HG03571 (cell line): ENCODE results near the gene C1QTNF5.

Experiments
- ATAC-seq: cut with Tn5 transposase; IDR thresholded peaks from one replicate; pipeline ENCODE4 v1.9.1; 2021; ENCODE audit not compliant: unreplicated experiment

Gene C1QTNF5

GRCh38 chr11:119359365-119360214, 18.9 kb upstream of the C1QTNF5 start:
- no peak for ATAC-seq

DNA sequence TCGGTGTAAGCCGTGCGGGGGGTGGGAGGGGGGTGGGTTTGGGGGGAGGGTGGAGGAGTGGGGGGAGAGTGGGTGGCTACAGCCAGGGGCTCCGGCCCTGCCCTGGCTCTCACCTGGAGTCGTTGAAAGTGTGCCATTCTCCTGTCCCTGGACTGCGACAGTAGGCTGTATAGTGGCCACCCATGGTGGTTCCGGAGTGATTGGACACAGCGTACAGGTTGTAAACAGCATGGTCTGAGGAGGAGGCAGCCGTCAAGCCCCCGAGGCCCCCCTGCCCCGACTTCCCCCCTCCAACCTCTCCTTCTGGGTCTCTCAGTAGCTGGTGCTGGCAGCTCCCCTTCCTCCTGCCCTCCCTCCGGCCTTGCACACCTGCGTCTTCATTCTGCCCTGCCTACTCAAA, 16.4 kb upstream of the C1QTNF5 start:
- no peak for ATAC-seq

- ATAC-seq = peak; percentile 67
Measured at GRCh38 chr11:119356349-119357031, 15.8 kb upstream of the C1QTNF5 start.

- ATAC-seq = no peak
Measured at GRCh38 chr11:119355091-119355843, 14.6 kb upstream of the C1QTNF5 start.

DNA sequence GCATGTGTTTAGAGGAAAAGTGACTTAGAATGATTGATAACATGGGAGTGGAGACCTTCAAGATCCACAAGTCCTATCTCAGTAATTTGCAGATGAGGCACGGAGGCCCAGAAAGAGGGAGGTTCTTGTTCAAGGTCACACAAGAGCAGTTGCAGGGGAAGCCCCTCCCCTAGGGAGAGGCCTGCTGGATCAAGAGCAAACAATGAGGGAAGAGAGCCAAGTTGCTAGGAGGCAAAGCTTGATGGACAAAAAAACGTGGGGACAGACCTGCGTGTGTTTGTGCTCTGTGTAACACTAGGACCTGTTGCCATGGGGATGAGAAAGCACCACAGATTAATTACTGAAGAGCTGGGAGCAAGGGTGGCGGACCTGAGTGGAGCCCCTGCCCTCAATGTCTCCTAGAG, 12.2 kb upstream of the C1QTNF5 start:
- ATAC-seq = no peak

- no peak for ATAC-seq
Measured at GRCh38 chr11:119351232-119351631, 10.5 kb upstream of the C1QTNF5 start.

DNA sequence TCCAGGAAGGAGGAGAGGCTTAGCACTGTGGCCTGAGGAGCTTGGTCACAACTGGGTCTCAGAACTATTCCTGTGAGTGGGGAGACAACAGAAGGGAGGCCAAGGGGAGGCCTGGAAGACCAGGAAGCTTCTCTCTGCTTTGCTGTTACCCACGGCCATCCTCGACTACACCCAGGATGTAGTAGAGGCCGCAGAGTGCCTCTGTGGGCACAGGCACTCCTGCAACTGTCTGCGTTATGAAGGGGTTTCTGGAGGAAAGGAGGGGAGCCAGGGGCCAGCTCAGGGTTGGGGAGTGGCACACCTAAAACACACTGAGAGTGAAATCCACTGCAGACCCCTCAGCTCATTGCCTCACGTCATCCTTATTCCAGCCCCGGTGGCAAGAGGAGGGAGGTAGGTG, 9.6 kb upstream of the C1QTNF5 start:
- ATAC-seq = no peak

GRCh38 chr11:119347940-119348605, 7.4 kb upstream of the C1QTNF5 start:
- no peak for ATAC-seq

GRCh38 chr11:119347242-119347641, 6.6 kb upstream of the C1QTNF5 start:
- no peak for ATAC-seq

DNA sequence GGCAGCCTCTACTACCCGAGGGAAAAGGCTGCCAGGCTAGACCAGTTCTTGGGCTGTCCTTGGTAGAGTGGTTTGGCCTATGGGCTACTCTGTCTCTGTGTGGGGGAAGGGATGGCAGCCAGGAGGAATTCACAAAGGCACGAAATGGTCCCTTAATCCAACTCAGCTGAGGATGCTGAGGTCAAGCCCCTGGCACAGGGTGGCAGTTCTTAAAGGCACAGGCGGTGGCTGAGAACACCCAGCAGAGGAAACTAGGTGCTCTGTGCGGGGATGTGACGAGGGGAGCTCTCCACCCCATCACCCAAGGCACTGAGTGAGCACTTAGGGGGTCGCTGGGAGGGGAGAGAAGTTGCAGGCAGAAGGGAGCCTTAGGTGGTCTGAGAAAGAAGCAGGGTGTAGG, 5.9 kb upstream of the C1QTNF5 start, which contains the start of gene MFRP:
MFRP (minus strand) TSS at position 101 of the 400 bp plus-strand sequence. CDS start 192 bp downstream, outside the sequence.
- ATAC-seq = no peak

DNA sequence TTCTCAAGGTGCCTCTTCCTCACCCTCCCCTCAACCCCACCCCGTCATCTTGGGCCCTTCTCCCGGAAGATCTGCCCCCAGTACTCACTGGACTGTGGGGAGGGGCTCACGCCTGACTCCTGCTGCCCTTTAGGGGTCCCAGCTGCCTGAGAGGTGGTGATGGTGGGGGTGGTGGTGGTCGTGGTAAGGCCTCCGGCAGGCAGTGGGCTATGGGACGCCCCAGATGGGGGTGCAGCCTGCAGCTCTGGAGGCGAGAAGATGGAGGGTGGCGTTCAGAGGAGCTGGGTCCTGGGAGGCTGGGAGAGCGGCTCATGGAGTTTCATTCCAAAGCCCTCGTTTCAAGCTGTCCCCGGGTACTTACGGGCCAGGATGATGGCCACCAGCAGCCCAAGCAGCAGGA, 5.0 kb upstream of the C1QTNF5 start:
- no peak for ATAC-seq

GRCh38 chr11:119344291-119345010, 3.8 kb upstream of the C1QTNF5 start:
- ATAC-seq = no peak

DNA sequence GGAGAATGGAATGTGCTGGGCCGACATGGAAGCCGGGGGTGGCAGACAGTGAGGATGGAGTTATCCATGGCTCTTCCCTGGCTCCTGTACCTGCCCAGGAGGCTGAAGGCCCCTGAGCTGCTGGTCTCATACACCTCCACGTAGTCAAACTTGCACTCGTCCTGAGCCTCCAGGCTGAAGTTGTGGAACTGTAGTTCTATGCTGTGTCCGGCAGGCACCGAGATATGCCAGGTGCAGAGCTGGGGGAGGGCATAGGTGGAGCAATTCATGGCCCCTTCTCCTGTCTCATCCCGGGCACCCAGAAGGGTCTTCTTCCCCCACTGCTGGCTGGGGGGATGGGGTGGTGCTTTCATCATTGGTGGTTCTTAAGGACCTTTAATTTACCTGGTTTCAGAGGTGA, 3.0 kb upstream of the C1QTNF5 start:
- ATAC-seq = no peak

DNA sequence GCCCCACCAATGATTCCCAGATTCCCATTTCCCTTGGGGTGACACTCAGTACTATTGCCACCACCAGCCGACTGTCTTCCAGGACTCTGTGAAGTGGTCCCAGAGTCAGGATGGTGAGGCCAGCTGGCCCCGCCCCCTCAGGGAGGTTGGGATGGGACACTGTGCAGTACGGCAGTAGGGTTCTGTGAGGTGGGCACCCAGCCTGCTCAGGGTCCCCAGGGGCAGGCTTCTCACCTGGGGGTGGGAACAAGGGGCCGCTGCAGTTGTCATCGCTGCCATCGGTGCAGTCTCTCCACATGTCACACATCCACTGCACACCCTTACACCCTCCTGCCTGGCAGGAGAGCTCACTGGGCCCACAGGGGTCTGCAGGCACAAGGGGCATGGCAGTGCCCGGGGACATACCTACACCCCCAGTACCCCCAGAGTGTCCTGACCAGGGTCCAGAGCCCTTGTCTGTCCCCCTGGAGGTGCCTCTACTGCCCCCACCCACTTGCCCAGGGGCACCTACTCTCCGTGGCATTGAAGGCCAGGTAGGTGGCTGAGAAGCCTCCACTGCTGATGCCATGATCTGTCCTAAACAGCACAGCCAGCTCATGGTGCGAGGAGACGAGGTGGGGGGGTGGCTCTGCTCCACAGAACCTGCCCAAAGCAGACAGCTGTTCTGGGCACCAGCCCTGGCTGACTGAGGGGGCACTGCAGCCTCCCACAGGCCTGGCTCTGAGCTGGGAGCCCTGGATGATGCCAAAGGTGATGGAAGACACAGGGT, 1.9 kb upstream of the C1QTNF5 start:
- no peak for ATAC-seq

DNA sequence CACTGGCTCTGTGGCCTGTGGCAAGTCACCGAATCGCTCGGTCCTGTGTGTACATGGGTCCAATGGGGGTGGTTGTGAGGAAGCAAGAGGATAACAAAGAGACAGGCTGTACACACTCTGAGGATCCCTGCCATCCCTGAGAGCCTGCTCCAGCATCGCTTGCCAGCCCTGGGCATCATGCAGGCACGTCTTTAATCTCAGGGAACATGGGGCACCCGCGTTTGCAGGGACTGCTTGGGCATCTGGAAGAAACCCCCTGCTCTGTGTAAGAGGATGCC, 1.3 kb upstream of the C1QTNF5 start:
- no peak for ATAC-seq

GRCh38 chr11:119341222-119342022, 739 bp upstream of the C1QTNF5 start:
- ATAC-seq = no peak

- no peak for ATAC-seq
Measured at GRCh38 chr11:119339589-119340334, 921 bp downstream of the C1QTNF5 start.

DNA sequence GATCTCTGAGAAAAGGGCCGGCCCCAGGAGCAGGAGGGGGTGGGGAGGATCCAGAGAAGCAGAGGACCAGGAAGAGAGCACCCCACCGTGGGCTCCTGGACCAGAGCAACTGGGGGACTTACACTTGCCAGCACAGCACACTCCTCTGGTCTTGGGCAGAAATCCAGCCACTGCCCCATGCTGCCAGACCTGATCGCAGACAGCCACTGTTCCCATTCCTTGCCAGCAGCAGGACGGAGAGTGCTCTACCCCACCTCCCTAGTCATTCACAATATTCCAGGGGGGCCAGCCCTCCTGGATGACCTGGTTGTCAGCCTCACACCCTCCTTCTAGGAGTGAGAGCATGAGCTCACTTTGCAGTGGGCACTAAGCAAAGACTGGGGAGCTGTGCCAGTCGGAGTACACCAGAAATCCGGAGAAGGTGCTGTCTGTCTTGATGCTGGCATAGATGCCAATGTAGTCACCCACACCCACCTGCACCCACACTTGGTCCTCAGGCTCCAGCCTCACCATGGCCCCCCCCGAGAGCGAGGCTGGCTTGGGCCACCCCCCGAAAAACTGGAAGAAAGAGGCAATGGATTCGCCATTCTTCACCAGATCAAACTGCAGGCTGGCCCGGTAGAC, 1.6 kb downstream of the C1QTNF5 start:
- ATAC-seq = no peak
